AG08395 (cell line): ENCODE measurements around the gene SOX13.

Experiments
- DNase-seq: peaks from one replicate; pipeline ENCODE4 v3.0.0; 2012; ENCODE audit warnings: mixed read lengths, low spot score

Gene SOX13

GRCh38 chr1:204132718-204133117 is 59.8 kb downstream of the SOX13 start:
- no peak for DNase-seq

DNA sequence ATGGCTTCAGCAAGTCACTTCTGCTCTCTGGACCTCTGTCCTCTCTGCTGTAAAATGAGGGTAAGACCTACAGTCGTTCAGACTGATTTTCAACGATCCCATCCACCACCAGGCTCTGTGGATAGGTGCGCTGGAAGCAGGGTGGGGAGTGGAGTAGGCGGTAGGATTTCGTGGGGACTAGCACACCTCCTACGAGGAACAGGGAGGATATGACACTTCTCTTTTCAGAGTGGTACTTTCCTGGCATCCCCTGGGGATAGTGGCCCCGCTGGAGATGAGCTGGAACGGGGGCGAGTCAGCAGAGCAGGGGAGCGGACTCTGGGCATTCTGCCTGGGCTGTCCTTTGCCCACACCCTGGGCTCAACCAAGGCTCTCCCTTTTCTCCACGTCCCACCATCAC is 61.2 kb downstream of the SOX13 start:
- DNase-seq, result no peak

GRCh38 chr1:204136814-204137213 is 63.9 kb downstream of the SOX13 start:
- no peak for DNase-seq

DNA sequence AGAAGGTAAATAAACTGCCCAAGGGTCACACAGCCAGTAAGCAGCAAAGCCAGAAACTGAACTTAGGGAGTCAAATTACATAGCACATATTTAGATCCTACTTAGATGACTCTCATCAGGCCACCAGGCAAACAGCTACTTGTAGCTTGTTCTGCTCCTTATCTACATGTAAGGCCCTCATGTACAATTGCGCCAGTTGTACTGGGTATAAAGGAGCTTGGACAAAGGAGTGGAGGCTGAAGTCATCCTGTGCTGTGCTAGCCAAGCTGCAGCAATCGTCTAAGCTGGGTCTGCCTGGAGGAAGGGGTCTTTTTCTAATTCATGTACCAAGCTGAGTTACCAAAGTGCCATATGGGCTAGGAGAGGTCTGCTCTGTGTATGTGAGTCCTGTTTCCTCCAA is 66.2 kb downstream of the SOX13 start:
- DNase-seq, result no peak

DNA sequence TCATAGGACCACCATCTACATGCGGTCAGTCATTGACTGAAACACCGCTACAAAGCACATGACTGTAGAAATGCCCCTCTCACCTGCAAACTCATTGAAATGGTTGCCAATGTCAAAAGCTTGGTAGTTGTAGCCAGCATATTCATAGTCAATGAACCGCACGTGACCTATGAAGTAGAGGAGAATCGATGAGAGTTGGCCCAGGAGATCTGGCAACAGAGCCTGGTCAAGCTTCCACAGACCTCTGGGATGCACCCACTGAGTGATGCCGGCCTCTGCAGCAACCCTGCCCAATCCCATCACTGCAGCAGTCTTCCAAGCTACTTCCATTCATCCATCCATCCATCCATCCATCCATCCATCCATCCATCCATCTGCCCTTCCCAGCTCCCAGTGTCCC is 67.0 kb downstream of the SOX13 start:
- DNase-seq, result no peak

GRCh38 chr1:204141131-204141530 is 68.2 kb downstream of the SOX13 start:
- no peak for DNase-seq

GRCh38 chr1:204142032-204142974 is 69.4 kb downstream of the SOX13 start:
- DNase-seq, result no peak

DNA sequence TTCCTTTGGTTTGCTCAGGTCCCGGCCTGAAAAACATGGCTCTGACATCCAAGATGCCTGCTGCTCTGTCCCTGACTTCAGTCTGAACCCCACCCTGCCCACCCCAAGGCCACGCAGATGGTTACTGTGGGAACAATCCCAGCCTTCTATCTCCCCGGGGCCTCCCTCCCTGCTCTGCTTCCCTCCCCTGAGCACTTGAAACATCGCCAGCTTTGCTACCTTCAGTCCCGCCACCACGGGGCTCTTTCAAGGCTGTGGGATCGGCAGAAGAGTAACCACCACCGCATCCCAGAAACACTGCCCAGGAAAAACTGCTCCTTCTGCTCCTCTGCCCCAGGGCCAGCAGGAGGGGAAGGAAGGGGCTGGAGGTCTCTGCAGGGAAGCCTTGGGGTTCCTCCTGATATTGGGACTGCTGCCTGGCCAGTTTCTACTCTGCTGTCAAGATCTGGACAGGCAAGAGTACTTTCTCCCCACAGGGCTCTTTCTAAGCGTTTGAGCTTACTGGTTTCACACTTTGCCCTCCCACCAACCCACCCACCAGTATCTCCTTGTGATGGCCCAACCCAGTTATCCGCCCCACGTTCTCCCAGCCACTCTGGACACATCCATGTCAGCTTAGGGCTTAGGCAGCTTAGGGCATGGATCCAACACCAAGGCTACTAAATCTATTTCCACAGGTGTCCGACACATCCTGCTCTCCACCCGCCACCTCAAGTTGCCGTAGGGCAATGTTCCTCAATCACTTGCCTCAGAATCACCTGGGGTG is 70.5 kb downstream of the SOX13 start:
- no peak for DNase-seq

DNA sequence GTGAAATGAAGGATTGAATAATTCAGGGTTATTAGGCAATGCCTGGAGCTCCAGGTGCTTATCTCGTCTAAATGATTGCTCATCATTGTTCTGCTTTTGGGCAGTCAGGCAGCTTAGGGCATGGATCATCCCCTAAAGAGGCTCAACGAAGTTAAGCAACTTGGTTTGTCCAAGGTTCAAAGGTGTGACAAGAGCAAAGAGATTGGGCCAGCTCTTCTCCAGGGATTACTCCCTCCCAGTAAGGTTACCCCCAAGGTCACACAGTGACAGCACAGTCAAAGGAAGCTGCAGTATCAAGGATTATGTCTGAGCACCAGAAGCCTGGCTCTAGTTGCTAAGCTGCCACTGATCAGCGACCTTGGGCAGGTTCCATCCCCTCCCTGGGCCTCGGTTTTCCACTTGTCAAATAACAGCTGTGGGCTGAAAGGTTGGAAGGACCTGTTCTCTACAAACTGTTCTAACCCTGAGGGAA is 72.2 kb downstream of the SOX13 start:
- DNase-seq, result no peak

DNA sequence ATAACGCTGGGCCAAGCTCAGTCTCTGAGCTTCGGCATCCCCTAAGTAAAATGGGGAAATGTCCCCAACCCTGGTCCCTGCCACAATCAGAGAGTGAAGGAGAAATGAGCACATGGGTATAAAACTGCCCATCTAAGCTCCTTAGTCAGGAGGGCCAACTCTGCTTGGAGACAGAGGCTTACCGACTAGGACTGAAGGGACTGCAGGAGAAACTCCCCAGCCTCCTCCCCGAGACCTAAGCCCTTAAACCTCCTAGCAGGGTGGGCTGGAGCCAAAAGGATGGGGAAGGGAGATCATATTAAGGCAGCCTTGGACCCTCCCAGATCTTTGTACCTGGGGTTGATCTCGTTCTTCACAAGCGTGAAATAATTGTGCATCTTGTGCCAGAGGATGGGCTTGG is 73.4 kb downstream of the SOX13 start:
- DNase-seq, result no peak

DNA sequence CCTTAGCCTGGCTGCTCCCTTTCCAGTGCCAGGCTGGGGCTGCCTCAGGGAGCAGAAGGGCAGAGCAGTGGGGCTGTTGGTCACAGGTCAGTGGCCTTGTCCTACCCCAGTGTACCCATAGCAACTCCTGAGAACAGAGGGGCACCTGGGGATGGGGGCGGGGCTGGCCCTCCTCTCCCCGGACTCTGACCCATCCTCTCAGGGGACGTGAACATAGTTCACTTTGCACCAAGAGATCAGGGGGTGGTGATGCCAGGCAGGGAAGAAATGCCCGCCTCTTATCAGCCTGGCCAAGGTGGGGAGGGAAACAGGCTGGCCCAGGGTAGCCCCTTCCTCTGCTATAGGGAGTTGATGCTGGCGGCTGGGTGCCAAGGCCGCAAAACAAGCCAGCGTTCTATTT is 74.0 kb downstream of the SOX13 start:
- no peak for DNase-seq

DNA sequence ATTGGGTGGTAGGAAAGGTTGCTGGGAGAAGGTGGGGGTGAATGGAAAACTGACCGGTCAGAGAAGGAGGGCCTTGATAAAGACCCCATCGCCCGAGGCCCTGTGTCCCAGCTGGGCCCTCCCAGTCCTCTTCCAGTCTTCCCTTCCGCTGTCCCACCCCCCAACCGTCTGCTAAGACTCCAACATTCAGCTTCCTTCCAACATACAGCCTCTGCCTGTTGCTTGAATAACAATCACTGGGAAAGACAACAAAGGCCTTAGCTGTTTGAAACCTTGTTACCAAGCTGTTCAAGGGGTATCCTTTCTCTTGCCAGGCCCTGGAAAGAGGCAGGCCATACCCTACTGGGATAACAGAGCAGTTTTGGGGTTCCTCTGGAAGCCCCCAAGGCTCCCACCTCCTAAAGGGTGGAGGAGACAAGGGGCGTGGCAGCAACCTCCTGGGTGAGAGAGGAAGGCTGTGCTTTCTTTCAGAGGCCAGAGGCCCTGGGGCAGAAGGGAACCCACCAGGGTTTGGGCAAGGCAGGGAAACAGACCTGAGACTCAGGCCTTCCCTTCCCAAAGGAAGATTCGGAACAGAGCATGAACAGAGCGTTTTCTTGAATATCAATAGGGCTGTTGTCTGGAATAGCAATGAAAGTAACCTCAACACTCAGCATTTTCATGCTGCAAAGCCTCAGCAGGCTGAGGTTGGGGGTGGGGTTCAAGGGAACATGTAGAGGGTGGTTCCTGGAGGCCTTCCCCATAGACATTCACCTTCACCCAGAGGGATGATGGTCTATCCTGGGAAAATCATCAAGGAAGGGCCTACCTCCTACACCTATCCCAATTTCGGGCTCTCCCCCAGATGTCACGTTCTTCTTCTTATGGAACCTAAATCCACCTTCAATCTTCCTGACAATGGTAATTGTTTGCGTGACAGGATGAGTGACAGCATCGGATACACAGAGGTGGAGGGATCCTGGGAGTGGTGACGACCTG is 74.8 kb downstream of the SOX13 start:
- DNase-seq, result no peak

DNA sequence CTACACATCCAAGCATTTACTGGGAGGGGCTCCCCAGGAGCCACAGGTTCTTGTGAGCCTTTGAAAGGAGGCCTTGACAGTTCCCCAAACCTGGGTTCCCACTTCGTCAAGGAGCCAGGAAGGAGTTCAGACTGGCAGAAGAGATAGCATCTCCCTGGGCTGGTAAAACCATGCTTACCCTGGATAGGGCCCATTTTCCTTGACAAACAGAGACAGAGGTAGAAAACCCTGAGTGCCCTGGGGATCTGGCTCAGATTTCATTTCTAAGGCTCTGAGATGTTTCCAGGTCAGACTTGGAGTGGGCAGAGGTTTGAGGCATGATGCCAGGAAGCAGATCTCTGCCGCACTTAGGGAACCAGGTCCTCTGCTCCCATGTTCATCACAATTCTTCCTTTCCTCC is 76.2 kb downstream of the SOX13 start:
- DNase-seq, result no peak

DNA sequence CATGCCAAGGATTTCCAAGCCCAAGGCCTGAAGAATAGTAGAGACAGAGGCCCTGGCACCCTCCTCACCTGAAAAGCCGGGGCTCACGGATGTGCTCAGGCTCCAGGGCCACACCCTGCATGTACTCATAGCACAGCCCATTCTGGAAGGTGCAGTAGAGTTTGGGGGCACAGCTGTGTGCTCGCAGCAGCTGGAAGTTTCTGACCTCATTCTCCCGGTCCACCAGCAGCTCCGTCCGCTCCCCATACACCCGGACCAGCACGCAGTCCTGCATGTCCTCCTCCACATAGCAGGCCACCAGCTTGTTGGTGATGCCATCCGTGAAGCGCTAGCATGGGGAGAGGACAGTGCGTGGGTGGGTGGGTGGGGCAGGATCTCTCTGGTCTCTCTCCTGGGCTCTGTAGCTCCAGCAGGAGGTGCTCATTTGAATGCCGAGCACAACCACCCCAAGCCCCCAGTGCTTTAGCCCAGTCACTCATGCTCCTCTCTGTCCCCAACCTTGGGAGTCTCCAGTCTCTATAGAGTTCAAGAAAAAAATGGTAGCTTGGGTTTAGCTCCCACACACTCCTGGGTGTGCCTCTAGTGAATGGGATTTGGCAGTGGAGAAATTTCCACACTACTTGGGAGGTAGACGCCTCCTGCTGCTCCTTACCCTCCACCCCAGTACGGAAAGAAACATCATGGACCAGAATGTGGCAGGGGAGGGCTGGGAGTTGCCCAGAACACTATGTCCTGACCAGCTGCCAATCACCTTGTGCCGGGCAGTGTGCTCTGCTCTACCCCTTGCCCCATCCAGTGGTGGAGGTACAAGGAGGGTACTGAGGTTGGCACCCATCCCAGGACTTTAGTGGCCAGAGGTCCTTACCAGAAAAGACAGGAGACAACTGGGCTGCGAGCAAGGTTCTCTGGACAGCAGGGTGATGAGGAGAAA is 77.0 kb downstream of the SOX13 start:
- DNase-seq, result no peak

DNA sequence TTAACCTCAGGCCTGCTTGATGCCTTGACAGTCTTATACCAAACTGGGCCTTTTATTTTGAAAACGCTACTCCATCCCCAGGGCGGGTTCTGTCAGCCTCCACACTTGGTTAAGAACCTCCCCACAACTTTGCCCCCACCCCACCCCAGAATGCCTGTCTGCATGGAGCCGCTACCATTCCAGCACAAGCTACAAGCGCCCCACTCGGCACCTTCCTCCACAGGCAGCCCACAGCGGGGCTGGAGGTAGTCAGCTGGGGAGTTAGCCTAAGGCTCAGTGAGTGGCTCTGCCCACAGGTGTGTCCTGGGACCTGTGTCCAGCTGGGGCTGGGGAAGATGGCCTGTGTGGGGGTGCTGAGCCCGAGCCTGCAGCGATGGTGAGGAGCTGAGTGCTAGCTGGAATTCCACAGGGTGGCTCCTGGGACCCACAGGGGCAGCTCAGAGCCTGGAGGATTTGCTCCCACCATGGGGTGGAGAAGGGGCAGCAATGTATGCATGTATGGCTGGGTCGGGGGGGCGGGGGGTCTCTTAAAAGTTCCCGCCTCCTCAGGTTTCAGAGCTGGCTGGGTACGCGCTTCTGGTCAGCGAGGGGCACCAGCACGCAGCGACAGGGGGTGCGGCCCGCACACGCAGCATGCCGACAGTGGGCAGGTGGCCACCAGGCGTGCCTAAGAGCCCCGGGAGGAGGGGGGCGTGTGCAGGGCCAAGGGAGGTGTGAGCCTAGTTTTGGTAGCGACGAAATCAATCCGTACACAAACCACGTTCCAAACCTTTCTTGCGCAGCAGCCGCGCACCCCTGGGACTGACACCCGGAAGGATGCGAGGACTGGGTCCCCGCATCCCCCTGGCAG is 78.0 kb downstream of the SOX13 start:
- DNase-seq, result no peak

DNA sequence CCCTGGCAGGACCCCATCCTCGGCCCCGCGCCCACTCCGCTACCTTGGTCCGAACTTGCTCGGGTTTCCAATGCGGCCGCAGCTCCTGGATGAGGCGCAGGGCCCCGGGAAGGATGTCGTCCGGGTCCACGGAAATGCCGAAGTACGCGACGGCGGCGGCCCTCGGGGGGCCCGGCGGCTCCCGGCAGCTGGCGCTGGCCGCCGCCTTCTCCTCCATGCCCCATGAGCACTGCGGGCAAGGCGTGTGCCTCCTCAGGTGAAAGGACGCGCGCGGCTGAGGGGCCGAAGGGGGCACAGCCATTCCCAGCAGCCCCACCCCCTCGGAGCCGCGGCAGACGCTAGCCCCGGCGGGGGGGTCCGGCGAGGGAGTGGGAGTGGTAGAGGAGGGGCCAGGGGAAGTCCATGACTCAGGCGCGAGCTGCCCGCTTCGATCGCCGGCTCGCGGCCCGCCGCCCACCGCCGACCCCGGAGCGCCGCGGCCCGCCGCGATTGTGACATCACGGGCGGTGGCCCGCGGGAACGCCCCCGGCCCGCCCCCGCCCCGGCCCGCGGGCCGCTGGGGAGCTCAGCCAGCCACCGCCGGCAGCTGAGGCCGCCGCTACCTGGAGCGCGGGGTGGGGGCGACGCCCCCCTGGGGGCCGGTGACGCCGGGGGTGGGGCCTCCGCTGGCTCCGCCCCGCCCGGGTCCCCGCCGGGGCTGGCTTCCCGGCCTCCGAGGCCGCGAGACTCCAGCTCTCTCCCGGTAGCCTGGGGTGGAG is 78.8 kb downstream of the SOX13 start, which contains the start of gene ETNK2:
Gene ETNK2 (minus strand): TSS at position 493 of the 758 bp plus-strand sequence. CDS start 192 bp downstream, at position 301.
- peak; percentile 69 for DNase-seq

DNA sequence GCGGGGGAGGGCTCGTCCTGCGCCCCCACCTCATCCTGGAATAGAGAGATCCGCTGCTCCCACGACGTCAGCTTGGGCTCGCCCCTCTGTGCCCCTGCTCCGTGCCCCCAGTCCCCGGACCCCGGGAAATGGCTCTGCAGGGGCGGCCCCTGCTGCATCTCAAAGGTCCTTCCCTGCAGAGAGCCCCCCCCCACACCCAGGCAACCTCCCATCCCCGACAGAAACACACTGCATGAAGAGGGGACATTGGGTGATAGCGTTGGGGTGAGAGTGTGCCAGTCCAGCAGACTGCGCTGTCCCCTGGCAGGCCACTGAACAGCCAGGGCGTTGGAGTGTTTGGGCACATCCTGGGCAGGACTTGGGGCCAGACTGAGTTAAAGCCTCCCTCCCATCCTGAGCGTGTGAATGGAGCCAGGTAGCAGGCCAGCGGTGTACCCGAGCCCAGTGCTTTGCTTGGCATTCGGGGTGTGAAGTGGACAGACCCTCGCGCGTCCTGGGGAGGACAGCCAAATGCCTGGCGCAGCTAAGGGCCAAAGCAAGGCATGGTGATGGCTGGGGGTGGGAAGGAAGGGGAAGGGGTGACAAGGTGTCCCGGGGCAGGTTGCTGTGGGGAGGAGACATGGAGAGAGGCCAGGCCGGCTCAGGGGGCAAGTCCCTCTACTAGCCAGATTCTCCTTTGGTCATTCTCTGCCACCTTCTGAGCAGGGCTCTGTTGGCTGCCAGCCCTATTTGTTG is 79.6 kb downstream of the SOX13 start:
- DNase-seq, result no peak

GRCh38 chr1:204153667-204154066 is 80.8 kb downstream of the SOX13 start:
- no peak for DNase-seq
